Hematopoietic multipotent progenitor cell treated with erythropoietin and hydrocortisone succinate and interleukin-3 and kit ligand, for 15 days (in vitro differentiated cells): ENCODE measurements around the gene ZNF502.

Experiments used
- DNase-seq: peaks from one replicate; pipeline ENCODE4 v3.0.0-alpha.2; 2015; ENCODE audit warnings: low spot score

ZNF502 gene

GRCh38 chr3:44771424-44772098, 59.1 kb downstream of the ZNF502 start:
- no peak for DNase-seq

DNA sequence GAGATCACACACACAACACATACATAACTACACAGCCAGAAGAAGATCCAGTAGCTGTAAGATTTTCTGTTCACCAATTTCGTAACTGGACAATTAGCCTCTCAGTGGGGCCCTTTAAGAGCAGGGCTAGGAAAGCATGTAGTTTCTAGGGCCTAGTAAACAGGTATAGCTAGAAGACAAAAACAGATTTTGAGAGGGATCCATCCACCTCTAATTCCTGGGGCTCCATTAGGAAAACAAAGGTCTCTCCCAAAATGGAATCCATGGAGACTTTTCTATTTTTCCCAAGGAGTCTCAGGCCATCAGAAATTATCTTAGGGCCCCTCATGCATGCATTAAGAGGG, 59.6 kb downstream of the ZNF502 start:
- DNase-seq: no peak
